Stimulated activated CD8-positive, alpha-beta memory T cell treated with anti-CD3 and anti-CD28 coated beads, Interleukin-2, amount 100 ng/mL, for 48 hours (primary cell): ENCODE measurements around the gene SKP1.

Experiments
- DNase-seq, 2 donors: peaks; one replicate each; pipeline ENCODE4 v3.0.0-alpha.2; 2020; ENCODE audit warnings: low read depth in 2 of 2

Gene SKP1

GRCh38 chr5:134113902-134114875 lies 62.6 kb downstream of the SKP1 start, which contains the start of gene TCF7:
Gene TCF7, plus strand, starts transcription at chr5:134114681. Its CDS starts 226 bp downstream, at chr5:134114907.
- DNase-seq, result peak in 1 of 2 donors; percentile 68

GRCh38 chr5:134113363-134113889 lies 63.3 kb downstream of the SKP1 start:
- DNase-seq, result no peak

- no peak for DNase-seq
These were observed 63.9 kb downstream of the SKP1 start for GRCh38 chr5:134112726-134113362.

- DNase-seq, result no peak
These were observed 64.8 kb downstream of the SKP1 start for GRCh38 chr5:134111741-134112647.

GRCh38 chr5:134110382-134110781 lies 66.4 kb downstream of the SKP1 start:
- no peak for DNase-seq

- DNase-seq, result no peak
These were observed 69.0 kb downstream of the SKP1 start for GRCh38 chr5:134107779-134108178.

GRCh38 chr5:134106991-134107701 lies 69.6 kb downstream of the SKP1 start:
- no peak for DNase-seq

GRCh38 chr5:134103998-134104654 lies 72.6 kb downstream of the SKP1 start:
- no peak for DNase-seq

GRCh38 chr5:134103397-134103796 lies 73.4 kb downstream of the SKP1 start:
- DNase-seq, result no peak

GRCh38 chr5:134101686-134102439 lies 74.9 kb downstream of the SKP1 start:
- peak; percentile 65 to 73 for DNase-seq

GRCh38 chr5:134100283-134101091 lies 76.3 kb downstream of the SKP1 start:
- DNase-seq, result peak; percentile 71 to 77

- DNase-seq, result no peak
These were observed 76.8 kb downstream of the SKP1 start for GRCh38 chr5:134099939-134100282.

GRCh38 chr5:134099288-134099872 lies 77.4 kb downstream of the SKP1 start:
- DNase-seq, result no peak
